K562 (cell line): ENCODE measurements around the gene THSD8. TPM values are rescaled to one million over a fixed set of nuclear protein-coding genes. Genes with fewer than 3 reads are reported as not detected.

Experiments
- ARID3A ChIP-seq: IDR thresholded peaks from 2 replicates; pipeline ENCODE4 v1.6.1; 2012; ENCODE audit warnings: low read depth, low read length, improper control_type of control experiment, borderline replicate concordance
- CLOCK ChIP-seq: fragments of 250-450 bp; sonication (Bioruptor Pico); IDR thresholded peaks from 2 replicates; pipeline ENCODE4 v1.4.0; 2020; ENCODE audit warnings: mild to moderate bottlenecking, moderate library complexity, borderline replicate concordance
- CREB5 ChIP-seq: fragments of 250-450 bp; sonication (Bioruptor Pico); IDR thresholded peaks from 2 replicates; pipeline ENCODE4 v1.5.0; 2020; ENCODE audit warnings: mild to moderate bottlenecking
- FOXP1 ChIP-seq: sonication (generic); formaldehyde crosslinking; IDR thresholded peaks from 2 replicates; pipeline ENCODE4 v1.8.0; 2022; ENCODE audit warnings: mild to moderate bottlenecking, missing genetic modification reagents
- LEF1 ChIP-seq: fragments of 450-650 bp; IDR thresholded peaks from 2 replicates; pipeline ENCODE4 v1.6.1; 2016; ENCODE audit warnings: mild to moderate bottlenecking
- NCOA2 ChIP-seq, 2 experiments: fragments of 450-650 bp; IDR thresholded peaks; 2 replicates each; pipeline ENCODE4 v1.6.1; 2018; ENCODE audit warnings: mild to moderate bottlenecking in 2 of 2, moderate library complexity in 1 of 2; ENCODE audit not compliant: partially characterized antibody in 2 of 2
- NFE2L1 ChIP-seq: fragments of 450-650 bp; IDR thresholded peaks from 2 replicates; pipeline ENCODE4 v1.6.1; 2016; ENCODE audit warnings: missing genetic modification characterization, low read depth, mild to moderate bottlenecking, missing compliant biosample characterization, moderate library complexity, borderline replicate concordance
- POLR2A ChIP-seq: fragments of 450-650 bp; conservative IDR thresholded peaks from 2 replicates; pipeline ENCODE4 v1.6.1; 2016
- THRAP3 ChIP-seq: fragments of 450-650 bp; IDR thresholded peaks from 2 replicates; pipeline ENCODE4 v1.6.1; 2016; ENCODE audit warnings: mild to moderate bottlenecking, inconsistent platforms, borderline replicate concordance
- USF1 ChIP-seq: sonication (generic); formaldehyde crosslinking; IDR thresholded peaks from 2 replicates; pipeline ENCODE4 v1.9.0; 2022; ENCODE audit warnings: mild to moderate bottlenecking, missing genetic modification reagents
- ZBTB1 ChIP-seq: sonication (generic); formaldehyde crosslinking; IDR thresholded peaks from 2 replicates; pipeline ENCODE4 v1.8.1; 2023; ENCODE audit warnings: missing genetic modification reagents, low read depth, mild to moderate bottlenecking, borderline replicate concordance
- ZNF143 ChIP-seq: sonication (generic); formaldehyde crosslinking; IDR thresholded peaks from 2 replicates; pipeline ENCODE4 v1.9.0; 2022; ENCODE audit warnings: mild to moderate bottlenecking, missing genetic modification reagents
- ZNF57 ChIP-seq: fragments of 450-650 bp; formaldehyde crosslinking; IDR thresholded peaks from 2 replicates; pipeline ENCODE4 v1.4.0; 2020; ENCODE audit warnings: mild to moderate bottlenecking, moderate library complexity
- ZNF589 ChIP-seq: fragments of 200-800 bp; sonication (Bioruptor generic); IDR thresholded peaks from 2 replicates; pipeline ENCODE4 v1.6.1; 2016; ENCODE audit warnings: low read depth, missing genetic modification characterization, missing compliant biosample characterization
- ZNF592 ChIP-seq: fragments of 450-650 bp; IDR thresholded peaks from 2 replicates; pipeline ENCODE4 v1.6.1; 2017; ENCODE audit warnings: antibody characterized with exemption, mild to moderate bottlenecking
- ZNF780A ChIP-seq: fragments of 250-450 bp; sonication (Bioruptor Pico); IDR thresholded peaks from 2 replicates; pipeline ENCODE4 v1.5.0; 2021; ENCODE audit warnings: mild to moderate bottlenecking
- polyA plus RNA-seq, 8 experiments: library from polyadenylated mRNA; depleted of rRNA in 4 of 8; stranded (reverse) in 5 of 8; unstranded in 3 of 8; fragments of >200 nt; fragmentation: Nextera tagmentation in 2 of 8; fragmentation: Illumina TruSeq in 1 of 8; extraction: Ambion mirVana in 2 of 8; extraction: Trizol in 1 of 8; gene quantifications; 2 replicates each; pipeline versions ENCODE4 v1.2.1 to v1.2.3, GENCODE V29; 2011 to 2014; ENCODE audit warnings: inconsistent platforms in 1 of 8, missing spikeins in 1 of 8
- total RNA-seq, 7 experiments: library from RNA; depleted of rRNA in 6 of 7; stranded (reverse); fragments of >200 nt in 6 of 7; fragmentation: Illumina TruSeq in 2 of 7; extraction: Trizol in 2 of 7; gene quantifications; 2 replicates each; pipeline versions ENCODE4 v1.2.1 to v1.2.3, GENCODE V29; 2011 to 2021; ENCODE audit warnings: low replicate concordance in 1 of 7

THSD8 gene
- total and polyA plus RNA-seq, 9 of the 15 experiments (the other 6 are each of a cell fraction or from before 2014, with no cell fraction given) = 8.4 to 42.4 (median 19.9) TPM; not detected in 2

- TF ChIP-seq ZNF592 = no peak
- no peak for TF ChIP-seq ZNF780A (CRISPR knock-in tag)
- no peak for TF ChIP-seq THRAP3
- no peak for TF ChIP-seq ZNF57 (CRISPR knock-in tag)
- no peak for TF ChIP-seq NFE2L1
- TF ChIP-seq USF1 (CRISPR knock-in tag) = peak; percentile 82
- TF ChIP-seq ZBTB1 = no peak
- no peak for TF ChIP-seq ZNF589 (CRISPR knock-in tag)
- no peak for TF ChIP-seq CLOCK (CRISPR knock-in tag)
- TF ChIP-seq NCOA2 (IDR thresholded peaks at IDR 0.05; ENCODE audit: partially characterized antibody in 2 of 2) = no peak
- no peak for TF ChIP-seq ZNF143 (CRISPR knock-in tag)
- TF ChIP-seq CREB5 (CRISPR knock-in tag) = no peak
- TF ChIP-seq FOXP1 (CRISPR knock-in tag) = 0 out of 2 replicates have a peak, but pooled peaks have one; percentile 59
- no peak for TF ChIP-seq POLR2A
- no peak for TF ChIP-seq ARID3A
- TF ChIP-seq LEF1 = no peak
Measured at GRCh38 chr19:12847159-12848139, 45.6 kb downstream of the THSD8 start (continued).
